Endothelial cell of umbilical vein (primary cell): ENCODE results near the gene HNRNPC. TPM values are rescaled to one million over a fixed set of nuclear protein-coding genes. Genes with fewer than 3 reads are reported as not detected.

Experiments
- BruUV-seq: library from RNA; stranded (reverse); fragments of 400-500 nt; replicated peaks from 2 replicates; lab custom pipeline; 2021; lab: Mats Ljungman, UMichigan
- CTCF ChIA-PET: fragments of 300-600, 350-600 bp; sonication (Branson Sonifier 250); formaldehyde crosslinking; loops from one replicate; lab custom pipeline; 2021; ENCODE audit warnings: antibody characterized with exemption, inconsistent platforms; lab: Charles Lee
- POLR2A ChIA-PET: fragments of 300-600, 350-600 bp; sonication (Branson Sonifier 250); formaldehyde crosslinking; loops from one replicate; lab custom pipeline; 2021; ENCODE audit warnings: antibody characterized with exemption, inconsistent platforms; lab: Charles Lee
- DNase-seq: peaks from one replicate; pipeline ENCODE4 v3.0.0-alpha.2; 2011; ENCODE audit warnings: low read depth, low spot score
- FAIRE-seq: peaks from 2 replicates; lab custom pipeline; 2011; peaks lifted over from hg19 to GRCh38; lab: Jason Lieb, UNC
- H2AFZ ChIP-seq: 2 replicates; pipeline ENCODE4 v1.6.0; 2012; ENCODE audit warnings: low read depth, low read length, control low read depth, inconsistent platforms
- H3K27ac ChIP-seq: 2 replicates; pipeline ENCODE4 v1.5.1; 2011; ENCODE audit warnings: low read depth, mild to moderate bottlenecking, control low read depth, low read length, moderate library complexity; ENCODE audit not compliant: insufficient read depth
- H3K27me3 ChIP-seq, 2 experiments: 2 replicates each; pipeline versions ENCODE4 v1.6.0 to v1.6.1; 2011; ENCODE audit warnings: low read length in 2 of 2, mixed read lengths in 1 of 2; ENCODE audit not compliant: control insufficient read depth in 2 of 2, insufficient read depth in 2 of 2
- H3K36me3 ChIP-seq, 2 experiments: 2 replicates in 1 of 2; 3 replicates in 1 of 2; pipeline ENCODE4 v1.5.1; 2011; ENCODE audit warnings: low read length in 2 of 2, mild to moderate bottlenecking in 1 of 2, moderate library complexity in 1 of 2; ENCODE audit not compliant: control insufficient read depth in 2 of 2, insufficient read depth in 2 of 2; ENCODE audit errors: extremely low read depth in 1 of 2
- H3K4me1 ChIP-seq: 3 replicates; pipeline ENCODE4 v1.5.1; 2011; ENCODE audit warnings: mild to moderate bottlenecking, low read length; ENCODE audit not compliant: control insufficient read depth, insufficient read depth; ENCODE audit errors: extremely low read depth
- H3K4me2 ChIP-seq: 2 replicates; pipeline ENCODE4 v1.6.1; 2011; ENCODE audit warnings: low read length, control low read depth, mixed read lengths; ENCODE audit not compliant: insufficient read depth
- H3K4me3 ChIP-seq, 3 experiments: fragments of 200-600 bp in 1 of 3; sonication (generic), shearing (Covaris generic) in 1 of 3; replicated peaks in 1 of 3; 2 replicates each; pipeline ENCODE4 v1.5.1; 2011 to 2016; ENCODE audit warnings: control low read depth in 3 of 3, low read length in 3 of 3, mild to moderate bottlenecking in 2 of 3, inconsistent platforms in 1 of 3, low read depth in 1 of 3, moderate library complexity in 1 of 3; ENCODE audit not compliant: insufficient read depth in 1 of 3
- H3K79me2 ChIP-seq: 2 replicates; pipeline ENCODE4 v1.6.0; 2012; ENCODE audit warnings: low read length, inconsistent platforms; ENCODE audit not compliant: control insufficient read depth, insufficient read depth
- H3K9ac ChIP-seq: replicated peaks from 2 replicates; pipeline ENCODE3; 2011; ENCODE audit warnings: low read length, control low read depth; ENCODE audit not compliant: insufficient read depth; ENCODE audit errors: extremely low read depth
- H3K9me1 ChIP-seq: replicated peaks from 3 replicates; pipeline ENCODE4 v1.6.0; 2011; ENCODE audit warnings: mild to moderate bottlenecking, low read length; ENCODE audit not compliant: control insufficient read depth, insufficient read depth; ENCODE audit errors: extremely low read depth
- H3K9me3 ChIP-seq: replicated peaks from 2 replicates; pipeline ENCODE4 v1.5.1; 2012; ENCODE audit warnings: low read length, inconsistent platforms; ENCODE audit not compliant: control insufficient read depth, insufficient read depth
- H4K20me1 ChIP-seq: replicated peaks from 2 replicates; pipeline ENCODE3; 2011; ENCODE audit warnings: mild to moderate bottlenecking, low read length; ENCODE audit not compliant: control insufficient read depth, insufficient read depth; ENCODE audit errors: extremely low read depth
- EZH2 ChIP-seq: IDR thresholded peaks from 2 replicates; pipeline ENCODE4 v1.6.1; 2012; ENCODE audit warnings: borderline replicate concordance, low read depth, mild to moderate bottlenecking, moderate library complexity, low read length, inconsistent platforms; ENCODE audit not compliant: severe bottlenecking
- FOS ChIP-seq: IDR thresholded peaks from 2 replicates; pipeline ENCODE4 v1.6.1; 2011; ENCODE audit warnings: mild to moderate bottlenecking, low read length, moderate library complexity, borderline replicate concordance; ENCODE audit not compliant: insufficient read depth
- GATA2 ChIP-seq: IDR thresholded peaks from 2 replicates; pipeline ENCODE4 v1.7.0; 2011; ENCODE audit warnings: low read depth, mild to moderate bottlenecking, moderate library complexity, mixed read lengths, low read length; ENCODE audit not compliant: insufficient read length, insufficient read depth
- JUN ChIP-seq: IDR thresholded peaks from 2 replicates; pipeline ENCODE4 v1.6.1; 2011; ENCODE audit warnings: borderline replicate concordance, low read depth; ENCODE audit not compliant: insufficient read length, insufficient read depth
- MYC ChIP-seq: IDR thresholded peaks from one replicate; pipeline ENCODE4 v1.6.1; 2011; ENCODE audit warnings: mild to moderate bottlenecking, low read depth, low read length
- POLR2A ChIP-seq: IDR thresholded peaks from 2 replicates; pipeline ENCODE4 v1.6.1; 2012; ENCODE audit warnings: low read depth, mild to moderate bottlenecking, control low read depth, low read length
- POLR2AphosphoS5 ChIP-seq: IDR thresholded peaks from 2 replicates; pipeline ENCODE4 v1.6.1; 2012; ENCODE audit warnings: low read depth, mild to moderate bottlenecking, control low read depth, low read length, moderate library complexity; ENCODE audit not compliant: insufficient read depth
- dilution Hi-C: fragments of 300-500 bp; cut with MboI; formaldehyde crosslinking; loops from one replicate; pipeline ENCODE4 v1.15.0; 2019; ENCODE audit warnings: low sequenced_read_pairs; ENCODE audit not compliant: extremely low pct_ligation_motif_present
- intact Hi-C: fragments of 100-400 bp; cut with micrococcal nuclease; formaldehyde crosslinking; loops from one replicate; pipeline ENCODE4 v1.10.0; 2022
- polyA plus RNA-seq, 4 experiments: library from polyadenylated mRNA; depleted of rRNA in 3 of 4; stranded (reverse) in 3 of 4; unstranded in 1 of 4; fragments of >200 nt; gene quantifications; 2 replicates each; pipeline versions ENCODE4 v1.2.1 to v1.2.3, GENCODE V29; 2011 to 2012; ENCODE audit warnings: missing spikeins in 1 of 4
- total RNA-seq: library from RNA; stranded (reverse); gene quantifications from 2 replicates; pipeline ENCODE4 v1.2.3, GENCODE V29; 2021
- TF ChIP-seq, protein P1 (sequence below), 2 donors: IDR thresholded peaks; 1 replicate in 1 of 2; 2 replicates in 1 of 2; pipeline ENCODE4 v1.5.1; 2011; ENCODE audit warnings: low read length in 2 of 2, mild to moderate bottlenecking in 2 of 2, moderate library complexity in 2 of 2, control low read depth in 1 of 2, inconsistent platforms in 1 of 2, low read depth in 1 of 2; ENCODE audit not compliant: insufficient read depth in 1 of 2; ENCODE audit errors: extremely low read depth in 1 of 2
- TF ChIP-seq, protein P2 (sequence below): IDR thresholded peaks from 2 replicates; pipeline ENCODE4 v1.6.1; 2011; ENCODE audit not compliant: insufficient read depth, insufficient read length

The HNRNPC gene
- total and polyA plus RNA-seq, 2 donors (not counting 3 experiments of a cell fraction or from before 2014, with no cell fraction given), result 531 to 674 TPM

DNA sequence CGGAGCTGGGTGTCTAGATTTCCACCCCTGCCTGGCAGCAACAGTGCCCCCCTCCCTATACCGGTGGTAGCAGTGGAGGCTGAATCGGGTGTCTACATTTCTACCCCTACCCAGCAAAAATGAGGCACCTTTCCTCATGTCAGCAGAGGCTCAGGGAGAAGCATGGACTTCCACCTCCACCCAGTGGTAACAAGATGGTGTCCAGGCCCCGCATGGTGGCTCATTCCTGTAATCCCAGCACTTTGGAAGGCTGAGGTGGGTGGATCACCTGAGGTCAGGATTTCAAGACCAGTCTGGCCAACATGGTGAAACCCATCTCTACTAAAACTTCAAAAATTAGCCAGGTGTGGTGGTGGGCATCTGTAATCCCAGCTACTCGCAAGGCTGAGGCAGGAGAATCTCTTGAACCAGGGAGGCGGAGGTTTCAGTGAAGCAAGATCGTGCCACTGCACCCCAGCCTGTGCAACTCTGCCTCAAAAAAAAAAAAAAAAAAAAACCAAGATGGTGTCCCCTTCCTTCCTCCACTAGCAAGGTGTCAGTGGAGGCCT, 77.9 kb downstream of the HNRNPC start:
- dilution Hi-C loops (no loop called here), intact Hi-C loops (no loop called here)
- Histone ChIP-seq H3K79me2 (no peaks in the 10 kb centered on the region), H3K9me3 (no peaks in the 10 kb centered on the region), H3K4me1 (no peaks in the 10 kb centered on the region), H3K9ac (no peak overlapping the region), H3K27ac (no peak overlapping the region), H3K4me2 (peak overlapping the region; percentile 46), H3K9me1 (no peaks in the 10 kb centered on the region), H3K36me3 (no peaks in the 10 kb centered on the region), H3K4me3 (no peak overlapping the region), H3K27me3 (peaks cover 6 to 14% of the 10 kb centered on the region in 2 experiments), H2AFZ (no peak overlapping the region), H4K20me1 (no peaks in the 10 kb centered on the region)
- DNase-seq (no peak), FAIRE-seq (no peak)
- ChIA-PET CTCF (interaction anchor here (1.8 kb wide), 1 partner anchor 177 kb away, joined by 4 read pairs; no protein-coding TSS in a partner anchor), POLR2A (interaction anchor here (0.6 kb wide), 1 partner anchor 83 kb away, joined by 5 read pairs; no protein-coding TSS in a partner anchor)
- no TSS peak for BruUV-seq
- TF ChIP-seq JUN (no peak), GATA2 (no peak), POLR2AphosphoS5 (no peak), MYC (no peak), FOS (no peak), POLR2A (no peak), EZH2 (no peak)
- TF ChIP-seq, protein P1, sequence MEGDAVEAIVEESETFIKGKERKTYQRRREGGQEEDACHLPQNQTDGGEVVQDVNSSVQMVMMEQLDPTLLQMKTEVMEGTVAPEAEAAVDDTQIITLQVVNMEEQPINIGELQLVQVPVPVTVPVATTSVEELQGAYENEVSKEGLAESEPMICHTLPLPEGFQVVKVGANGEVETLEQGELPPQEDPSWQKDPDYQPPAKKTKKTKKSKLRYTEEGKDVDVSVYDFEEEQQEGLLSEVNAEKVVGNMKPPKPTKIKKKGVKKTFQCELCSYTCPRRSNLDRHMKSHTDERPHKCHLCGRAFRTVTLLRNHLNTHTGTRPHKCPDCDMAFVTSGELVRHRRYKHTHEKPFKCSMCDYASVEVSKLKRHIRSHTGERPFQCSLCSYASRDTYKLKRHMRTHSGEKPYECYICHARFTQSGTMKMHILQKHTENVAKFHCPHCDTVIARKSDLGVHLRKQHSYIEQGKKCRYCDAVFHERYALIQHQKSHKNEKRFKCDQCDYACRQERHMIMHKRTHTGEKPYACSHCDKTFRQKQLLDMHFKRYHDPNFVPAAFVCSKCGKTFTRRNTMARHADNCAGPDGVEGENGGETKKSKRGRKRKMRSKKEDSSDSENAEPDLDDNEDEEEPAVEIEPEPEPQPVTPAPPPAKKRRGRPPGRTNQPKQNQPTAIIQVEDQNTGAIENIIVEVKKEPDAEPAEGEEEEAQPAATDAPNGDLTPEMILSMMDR (IDR thresholded peaks at IDR 0.05; ENCODE audit: extremely low read depth in 1 of 2, insufficient read depth in 1 of 2, low read depth in 1 of 2, low read length in 2 of 2), result no peak
- TF ChIP-seq, protein P2, sequence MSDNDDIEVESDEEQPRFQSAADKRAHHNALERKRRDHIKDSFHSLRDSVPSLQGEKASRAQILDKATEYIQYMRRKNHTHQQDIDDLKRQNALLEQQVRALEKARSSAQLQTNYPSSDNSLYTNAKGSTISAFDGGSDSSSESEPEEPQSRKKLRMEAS, result no peak
